HepG2 (cell line): ENCODE data around the gene OR2A5. TPM values are rescaled to one million over a fixed set of nuclear protein-coding genes. Genes with fewer than 3 reads are reported as not detected.

Experiments
- ARID3A ChIP-seq: IDR thresholded peaks from 2 replicates; pipeline ENCODE4 v1.6.1; 2012; ENCODE audit warnings: low read depth, low read length, improper control_type of control experiment
- ATF3 ChIP-seq: sonication (generic); formaldehyde crosslinking; IDR thresholded peaks from 2 replicates; pipeline ENCODE4 v1.4.0; 2020; ENCODE audit warnings: missing genetic modification reagents
- FOSL2 ChIP-seq: sonication (generic); formaldehyde crosslinking; IDR thresholded peaks from 2 replicates; pipeline ENCODE4 v1.4.0; 2020; ENCODE audit warnings: missing genetic modification reagents
- GPBP1L1 ChIP-seq: sonication (generic); formaldehyde crosslinking; IDR thresholded peaks from 2 replicates; pipeline ENCODE4 v1.5.0; 2020; ENCODE audit warnings: mild to moderate bottlenecking, missing genetic modification reagents
- KDM2A ChIP-seq: sonication (generic); formaldehyde crosslinking; IDR thresholded peaks from 2 replicates; pipeline ENCODE4 v1.4.0; 2020; ENCODE audit warnings: low read depth, missing genetic modification reagents, borderline replicate concordance
- MLXIP ChIP-seq: sonication (generic); formaldehyde crosslinking; IDR thresholded peaks from 2 replicates; pipeline ENCODE4 v1.9.0; 2021; ENCODE audit warnings: missing genetic modification reagents, borderline replicate concordance
- SNAI1 ChIP-seq: sonication (generic); formaldehyde crosslinking; IDR thresholded peaks from 2 replicates; pipeline ENCODE4 v1.5.0; 2020; ENCODE audit warnings: mild to moderate bottlenecking, missing genetic modification reagents, borderline replicate concordance
- ZNF136 ChIP-seq: sonication (generic); formaldehyde crosslinking; IDR thresholded peaks from 2 replicates; pipeline ENCODE4 v1.8.1; 2022; ENCODE audit warnings: low read depth, mild to moderate bottlenecking, moderate library complexity, missing genetic modification reagents
- ZNF460 ChIP-seq: sonication (generic); formaldehyde crosslinking; IDR thresholded peaks from 2 replicates; pipeline ENCODE4 v1.5.1; 2020; ENCODE audit warnings: missing genetic modification reagents, mild to moderate bottlenecking, borderline replicate concordance
- ZNF567 ChIP-seq: sonication (generic); formaldehyde crosslinking; IDR thresholded peaks from 2 replicates; pipeline ENCODE4 v1.8.1; 2023; ENCODE audit warnings: mild to moderate bottlenecking, missing genetic modification reagents, borderline replicate concordance
- ZNF780A ChIP-seq: sonication (generic); formaldehyde crosslinking; IDR thresholded peaks from 2 replicates; pipeline ENCODE4 v1.8.0; 2022; ENCODE audit warnings: mild to moderate bottlenecking, missing genetic modification reagents, moderate library complexity
- polyA plus RNA-seq, 8 experiments: library from polyadenylated mRNA; depleted of rRNA in 3 of 8; stranded (reverse) in 7 of 8; unstranded in 1 of 8; fragments of >200 nt; fragmentation: Illumina TruSeq in 4 of 8; extraction: Trizol in 4 of 8; gene quantifications; 2 replicates each; pipeline versions ENCODE4 v1.2.1 to v1.2.3, GENCODE V29; 2011 to 2016; ENCODE audit warnings: low read depth in 4 of 8, missing spikeins in 1 of 8, mixed read lengths in 1 of 8; ENCODE audit not compliant: insufficient read depth in 1 of 8
- total RNA-seq, 5 experiments: library from RNA; depleted of rRNA; stranded (reverse); fragments of >200 nt; fragmentation: Illumina TruSeq; extraction: Trizol; gene quantifications; 2 replicates each; pipeline ENCODE4 v1.2.3, GENCODE V29; 2016; ENCODE audit warnings: low read depth in 1 of 5

Gene OR2A5
- total and polyA plus RNA-seq, 2 of the 13 experiments (the other 11 are each of a cell fraction or from before 2014, with no cell fraction given), result not detected

- no peak for TF ChIP-seq GPBP1L1 (CRISPR knock-in tag)
- TF ChIP-seq SNAI1 (CRISPR knock-in tag), result no peak
- no peak for TF ChIP-seq ZNF567
- TF ChIP-seq ZNF136 (CRISPR knock-in tag), result no peak
- TF ChIP-seq FOSL2 (CRISPR knock-in tag), result peak; percentile 82
- TF ChIP-seq ARID3A, result 0 out of 2 replicates have a peak, but pooled peaks have one; percentile 17
- 0 out of 2 replicates have a peak, but pooled peaks have one; percentile 32 for TF ChIP-seq ATF3 (CRISPR knock-in tag)
- no peak for TF ChIP-seq ZNF780A
- TF ChIP-seq MLXIP (CRISPR knock-in tag), result no peak
- no peak for TF ChIP-seq KDM2A (CRISPR knock-in tag)
- no peak for TF ChIP-seq ZNF460 (CRISPR knock-in tag)
Measured at GRCh38 chr7:144019457-144019856, 29.3 kb upstream of the OR2A5 start (continued).
